Neural cell (in vitro differentiated cells): ENCODE data around the gene NFIA. TPM values are rescaled to one million over a fixed set of nuclear protein-coding genes. Genes with fewer than 3 reads are reported as not detected.

Experiments
- H2AFZ ChIP-seq: fragments of 200-600, 300-800 bp; sonication (generic), shearing (Covaris generic); 2 replicates; pipeline ENCODE4 v1.6.0; 2014; ENCODE audit warnings: low read depth, mild to moderate bottlenecking, antibody characterized with exemption, low read length, moderate library complexity
- H3F3A ChIP-seq: fragments of 200-600 bp; shearing (Covaris generic); 2 replicates; pipeline ENCODE4 v1.6.1; 2016; ENCODE audit warnings: mild to moderate bottlenecking, moderate library complexity, mixed read lengths, antibody characterized with exemption, low read length; ENCODE audit not compliant: insufficient read depth, poor library complexity, severe bottlenecking
- H3K27ac ChIP-seq: fragments of 200-600, 300-800 bp; sonication (generic), shearing (Covaris generic); 2 replicates; pipeline ENCODE4 v1.5.1; 2014; ENCODE audit warnings: mild to moderate bottlenecking, low read length, moderate library complexity
- H3K27me3 ChIP-seq: fragments of 300-800, 200-600 bp; sonication (generic), shearing (Covaris generic); 2 replicates; pipeline ENCODE4 v1.6.0; 2014; ENCODE audit warnings: mild to moderate bottlenecking, low read depth, low read length, moderate library complexity; ENCODE audit not compliant: insufficient read depth
- H3K36me3 ChIP-seq: fragments of 300-800, 200-600 bp; sonication (generic), shearing (Covaris generic); 2 replicates; pipeline ENCODE4 v1.5.1; 2014; ENCODE audit warnings: mild to moderate bottlenecking, antibody characterized with exemption, low read length, moderate library complexity; ENCODE audit not compliant: insufficient read depth
- H3K4me2 ChIP-seq: fragments of 300-800, 200-600 bp; sonication (generic), shearing (Covaris generic); 2 replicates; pipeline ENCODE4 v1.6.0; 2014; ENCODE audit warnings: mild to moderate bottlenecking, low read length
- H3K4me3 ChIP-seq: fragments of 300-800, 200-600 bp; sonication (generic), shearing (Covaris generic); 2 replicates; pipeline ENCODE4 v1.5.1; 2014; ENCODE audit warnings: mild to moderate bottlenecking, low read length, moderate library complexity
- H3K79me2 ChIP-seq: fragments of 200-600 bp; shearing (Covaris generic); replicated peaks from 2 replicates; pipeline ENCODE4 v1.6.0; 2014; ENCODE audit warnings: mild to moderate bottlenecking, low read length, moderate library complexity; ENCODE audit not compliant: insufficient read depth
- H3K9ac ChIP-seq: fragments of 300-800, 200-600 bp; sonication (generic), shearing (Covaris generic); 2 replicates; pipeline ENCODE4 v1.6.1; 2016; ENCODE audit warnings: mild to moderate bottlenecking, low read length, mixed read lengths
- H3K9me2 ChIP-seq: fragments of 200-600 bp; shearing (Covaris generic); 2 replicates; pipeline ENCODE4 v1.6.1; 2016; ENCODE audit warnings: mild to moderate bottlenecking, low read length, mixed read lengths; ENCODE audit not compliant: insufficient read depth
- H3K9me3 ChIP-seq: fragments of 200-600, 300-800 bp; sonication (generic), shearing (Covaris generic); 2 replicates; pipeline ENCODE4 v1.6.1; 2016; ENCODE audit warnings: mild to moderate bottlenecking, mixed run types, low read length, moderate library complexity, mixed read lengths
- H4K20me1 ChIP-seq: fragments of 200-600 bp; shearing (Covaris generic); 2 replicates; pipeline ENCODE4 v1.6.1; 2016; ENCODE audit warnings: mild to moderate bottlenecking, mixed run types; ENCODE audit not compliant: insufficient read depth
- EP300 ChIP-seq: fragments of 450-650 bp; conservative IDR thresholded peaks from 2 replicates; pipeline ENCODE4 v1.6.1; 2014; ENCODE audit warnings: antibody characterized with exemption, mild to moderate bottlenecking, moderate library complexity; ENCODE audit not compliant: poor library complexity, severe bottlenecking
- EZH2 ChIP-seq: fragments of 200-600, 300-800 bp; shearing (Covaris generic), sonication (generic); IDR thresholded peaks from 2 replicates; pipeline ENCODE4 v1.6.1; 2014; ENCODE audit warnings: antibody characterized with exemption, low read length, borderline replicate concordance, mild to moderate bottlenecking; ENCODE audit not compliant: insufficient read depth, poor library complexity, severe bottlenecking
- MXI1 ChIP-seq: fragments of 450-650 bp; conservative IDR thresholded peaks from 2 replicates; pipeline ENCODE4 v1.6.1; 2014; ENCODE audit warnings: antibody characterized with exemption, mild to moderate bottlenecking; ENCODE audit not compliant: poor library complexity, severe bottlenecking
- POLR2AphosphoS5 ChIP-seq: IDR thresholded peaks from 2 replicates; pipeline ENCODE4 v1.6.1; 2012
- RAD21 ChIP-seq: fragments of 450-650 bp; conservative IDR thresholded peaks from 2 replicates; pipeline ENCODE4 v1.6.1; 2014; ENCODE audit warnings: antibody characterized with exemption, mild to moderate bottlenecking, moderate library complexity
- SMC3 ChIP-seq: fragments of 450-650 bp; conservative IDR thresholded peaks from 2 replicates; pipeline ENCODE4 v1.6.1; 2014; ENCODE audit warnings: antibody characterized with exemption, mild to moderate bottlenecking, moderate library complexity; ENCODE audit not compliant: poor library complexity
- TAF1 ChIP-seq: IDR thresholded peaks from 2 replicates; pipeline ENCODE4 v1.6.1; 2012; ENCODE audit warnings: low read depth
- polyA plus RNA-seq: library from polyadenylated mRNA; depleted of rRNA; stranded (reverse); fragments of >200 nt; gene quantifications from 2 replicates; pipeline ENCODE4 v1.2.3, GENCODE V29; 2014
- TF ChIP-seq, protein P1 (sequence below): IDR thresholded peaks from 2 replicates; pipeline ENCODE4 v1.6.1; 2012; ENCODE audit warnings: borderline replicate concordance
- TF ChIP-seq, protein P2 (sequence below): fragments of 450-650 bp; IDR thresholded peaks from 2 replicates; pipeline ENCODE4 v1.5.1; 2014; ENCODE audit warnings: antibody characterized with exemption, mild to moderate bottlenecking, moderate library complexity; ENCODE audit not compliant: poor library complexity, severe bottlenecking

The NFIA gene
- polyA plus RNA-seq, 1 donor from 2014 or later = 0.47 TPM

DNA sequence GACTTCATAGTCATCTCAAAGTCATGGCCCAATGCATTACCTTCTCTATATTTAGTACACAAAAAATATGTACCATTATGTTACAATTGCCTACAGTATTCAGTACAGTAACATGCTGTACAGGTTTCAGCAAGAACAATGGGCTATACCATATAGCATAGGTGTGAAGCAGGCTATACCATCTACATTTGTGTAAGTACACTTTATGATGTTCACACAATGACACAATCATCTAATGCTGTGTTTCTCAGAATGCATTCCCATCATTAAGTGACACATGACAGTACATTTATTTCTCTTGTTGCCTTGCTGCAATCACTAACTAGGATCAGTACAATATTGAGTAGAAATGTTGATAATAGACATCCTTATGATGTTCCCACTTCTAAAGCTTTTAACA is 46.5 kb upstream of the NFIA start (continued):
- TF ChIP-seq, protein P1, sequence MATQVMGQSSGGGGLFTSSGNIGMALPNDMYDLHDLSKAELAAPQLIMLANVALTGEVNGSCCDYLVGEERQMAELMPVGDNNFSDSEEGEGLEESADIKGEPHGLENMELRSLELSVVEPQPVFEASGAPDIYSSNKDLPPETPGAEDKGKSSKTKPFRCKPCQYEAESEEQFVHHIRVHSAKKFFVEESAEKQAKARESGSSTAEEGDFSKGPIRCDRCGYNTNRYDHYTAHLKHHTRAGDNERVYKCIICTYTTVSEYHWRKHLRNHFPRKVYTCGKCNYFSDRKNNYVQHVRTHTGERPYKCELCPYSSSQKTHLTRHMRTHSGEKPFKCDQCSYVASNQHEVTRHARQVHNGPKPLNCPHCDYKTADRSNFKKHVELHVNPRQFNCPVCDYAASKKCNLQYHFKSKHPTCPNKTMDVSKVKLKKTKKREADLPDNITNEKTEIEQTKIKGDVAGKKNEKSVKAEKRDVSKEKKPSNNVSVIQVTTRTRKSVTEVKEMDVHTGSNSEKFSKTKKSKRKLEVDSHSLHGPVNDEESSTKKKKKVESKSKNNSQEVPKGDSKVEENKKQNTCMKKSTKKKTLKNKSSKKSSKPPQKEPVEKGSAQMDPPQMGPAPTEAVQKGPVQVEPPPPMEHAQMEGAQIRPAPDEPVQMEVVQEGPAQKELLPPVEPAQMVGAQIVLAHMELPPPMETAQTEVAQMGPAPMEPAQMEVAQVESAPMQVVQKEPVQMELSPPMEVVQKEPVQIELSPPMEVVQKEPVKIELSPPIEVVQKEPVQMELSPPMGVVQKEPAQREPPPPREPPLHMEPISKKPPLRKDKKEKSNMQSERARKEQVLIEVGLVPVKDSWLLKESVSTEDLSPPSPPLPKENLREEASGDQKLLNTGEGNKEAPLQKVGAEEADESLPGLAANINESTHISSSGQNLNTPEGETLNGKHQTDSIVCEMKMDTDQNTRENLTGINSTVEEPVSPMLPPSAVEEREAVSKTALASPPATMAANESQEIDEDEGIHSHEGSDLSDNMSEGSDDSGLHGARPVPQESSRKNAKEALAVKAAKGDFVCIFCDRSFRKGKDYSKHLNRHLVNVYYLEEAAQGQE = no peak

DNA sequence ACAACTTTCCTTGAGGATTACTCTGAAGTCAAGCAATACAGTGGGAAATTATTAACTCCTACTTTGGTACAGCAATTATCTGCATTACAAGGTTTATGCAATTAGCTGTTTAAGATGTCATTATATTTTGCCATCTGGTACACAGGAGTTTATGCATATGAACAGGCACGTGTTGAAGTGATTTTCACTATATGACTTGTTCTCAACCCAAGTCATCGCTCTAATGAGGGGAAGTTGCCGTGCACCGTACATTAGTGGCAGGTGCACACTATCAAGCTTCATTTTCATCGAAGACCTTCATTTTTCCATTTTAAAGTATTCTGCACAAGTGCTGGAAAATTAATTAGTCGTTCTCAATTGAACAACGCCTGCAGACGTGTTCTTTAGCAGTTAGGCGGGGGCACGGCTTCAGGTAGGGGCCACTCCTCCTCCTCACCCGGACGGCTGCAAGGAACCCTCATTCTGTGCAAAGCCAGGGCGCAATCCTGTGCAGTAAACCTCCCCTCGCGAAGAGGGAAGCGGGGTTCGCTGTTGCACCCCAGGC is 39.8 kb upstream of the NFIA start:
- H3K4me3 ChIP-seq = peak overlapping the region; percentile 42
- H3K9ac ChIP-seq = no peak overlapping the region
- no peak overlapping the region for H3K27ac ChIP-seq
- no peaks in the 10 kb centered on the region for H3K79me2 ChIP-seq
- TF ChIP-seq EZH2 (no peak), EP300 (no peak), RAD21 (no peak), SMC3 (no peak), POLR2AphosphoS5 (no peak), MXI1 (no peak), TAF1 (no peak)
- TF ChIP-seq, protein P1 = no peak
- TF ChIP-seq, protein P2, sequence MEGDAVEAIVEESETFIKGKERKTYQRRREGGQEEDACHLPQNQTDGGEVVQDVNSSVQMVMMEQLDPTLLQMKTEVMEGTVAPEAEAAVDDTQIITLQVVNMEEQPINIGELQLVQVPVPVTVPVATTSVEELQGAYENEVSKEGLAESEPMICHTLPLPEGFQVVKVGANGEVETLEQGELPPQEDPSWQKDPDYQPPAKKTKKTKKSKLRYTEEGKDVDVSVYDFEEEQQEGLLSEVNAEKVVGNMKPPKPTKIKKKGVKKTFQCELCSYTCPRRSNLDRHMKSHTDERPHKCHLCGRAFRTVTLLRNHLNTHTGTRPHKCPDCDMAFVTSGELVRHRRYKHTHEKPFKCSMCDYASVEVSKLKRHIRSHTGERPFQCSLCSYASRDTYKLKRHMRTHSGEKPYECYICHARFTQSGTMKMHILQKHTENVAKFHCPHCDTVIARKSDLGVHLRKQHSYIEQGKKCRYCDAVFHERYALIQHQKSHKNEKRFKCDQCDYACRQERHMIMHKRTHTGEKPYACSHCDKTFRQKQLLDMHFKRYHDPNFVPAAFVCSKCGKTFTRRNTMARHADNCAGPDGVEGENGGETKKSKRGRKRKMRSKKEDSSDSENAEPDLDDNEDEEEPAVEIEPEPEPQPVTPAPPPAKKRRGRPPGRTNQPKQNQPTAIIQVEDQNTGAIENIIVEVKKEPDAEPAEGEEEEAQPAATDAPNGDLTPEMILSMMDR = no peak
- no peak overlapping the region for H2AFZ ChIP-seq
- H3K4me2 ChIP-seq = no peak overlapping the region
- H3K9me2 ChIP-seq = no peaks in the 10 kb centered on the region
- H3K27me3 ChIP-seq = peaks cover 28% of the 10 kb centered on the region
- no peaks in the 10 kb centered on the region for H3F3A ChIP-seq
- H4K20me1 ChIP-seq = no peaks in the 10 kb centered on the region
- no peaks in the 10 kb centered on the region for H3K9me3 ChIP-seq
- H3K36me3 ChIP-seq = no peaks in the 10 kb centered on the region
